HG03378 (cell line): ENCODE data around the gene ELL2.
A peak's percentile ranks its signal among the peaks of the same experiment; 100 is the strongest.

Source experiments
- ATAC-seq: cut with Tn5 transposase; IDR thresholded peaks from one replicate; pipeline ENCODE4 v1.9.1; 2021; ENCODE audit warnings: mild to moderate bottlenecking, moderate library complexity; ENCODE audit not compliant: unreplicated experiment

The ELL2 gene

DNA sequence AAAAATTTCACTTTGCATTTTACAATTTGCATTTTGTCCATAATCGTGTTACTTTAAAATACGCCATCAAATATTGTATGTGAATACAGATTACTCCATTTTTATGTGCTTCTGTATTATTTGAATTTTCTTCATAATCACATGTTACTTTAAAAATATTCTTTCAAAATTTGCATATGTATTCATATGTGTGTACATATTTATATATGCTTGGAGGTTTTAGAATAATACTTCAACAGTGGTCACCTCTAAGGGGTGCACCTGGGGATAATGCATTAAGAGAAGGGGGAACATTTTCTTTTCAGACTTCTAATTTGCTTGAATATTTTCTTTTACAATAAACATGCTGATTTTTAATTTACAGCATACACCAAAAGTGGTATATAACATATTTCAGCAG lies 21.9 kb upstream of the ELL2 start:
- no peak for ATAC-seq

DNA sequence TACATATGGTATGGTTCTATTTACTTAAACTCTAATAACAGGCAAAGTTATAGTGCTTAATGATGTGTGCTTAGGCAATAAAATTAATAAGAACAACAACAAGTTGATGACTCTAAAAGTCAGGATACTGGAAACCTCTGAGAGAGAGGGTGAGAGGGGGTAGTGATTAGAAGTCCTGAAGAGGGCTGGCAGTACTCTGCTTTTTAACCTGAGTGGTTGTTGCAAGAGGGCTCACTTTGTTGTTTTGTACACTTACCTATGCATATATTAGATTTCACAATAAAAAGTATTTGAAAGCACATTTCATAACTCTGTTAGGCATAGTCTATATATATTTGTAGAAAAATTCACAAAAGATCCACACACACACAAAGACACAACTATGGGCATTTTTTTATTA lies 21.4 kb upstream of the ELL2 start:
- no peak for ATAC-seq

DNA sequence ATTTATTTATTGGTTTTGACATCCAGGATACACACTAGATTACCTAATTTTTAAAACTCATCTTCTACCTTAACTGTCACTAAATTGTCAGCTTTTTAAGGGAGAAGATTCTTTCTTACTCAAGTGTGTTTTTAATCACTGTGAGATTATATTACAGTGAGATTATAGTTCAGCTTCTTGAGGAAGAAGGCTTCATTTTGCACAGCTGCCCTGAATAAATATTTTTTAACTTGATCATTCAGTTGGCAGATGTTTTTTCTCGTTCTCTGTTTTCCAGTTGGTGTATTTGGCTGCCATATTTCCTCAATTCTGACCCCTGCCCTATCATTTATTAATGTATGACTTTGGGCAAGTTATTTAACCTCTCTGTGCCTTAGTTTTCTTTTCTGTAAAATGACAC lies 15.0 kb upstream of the ELL2 start:
- no peak for ATAC-seq

- ATAC-seq: no peak
Observed at GRCh38 chr5:95975703-95976102, 14.1 kb upstream of the ELL2 start.

- peak; percentile 92 for ATAC-seq
Observed at GRCh38 chr5:95973793-95974325, 12.2 kb upstream of the ELL2 start.

DNA sequence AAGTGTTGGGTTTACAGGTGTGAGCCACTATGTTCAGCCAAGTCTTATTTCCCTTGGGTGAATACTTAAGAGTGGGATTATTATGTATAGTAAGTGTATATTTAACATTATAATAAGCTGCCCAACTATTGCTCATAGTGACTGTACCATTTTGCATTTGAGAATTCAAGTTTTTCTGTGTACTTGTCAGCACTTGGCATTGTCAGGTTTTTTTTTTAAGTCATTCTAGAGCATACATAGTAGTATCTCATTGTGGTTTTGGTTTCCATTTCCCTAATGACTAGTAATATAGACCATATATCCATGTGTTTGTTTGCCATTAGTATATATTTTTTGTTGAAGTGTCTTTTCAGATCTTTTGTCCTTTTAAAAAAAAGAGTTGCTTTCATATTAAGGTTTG lies 10.5 kb upstream of the ELL2 start:
- ATAC-seq: no peak

GRCh38 chr5:95970359-95970704 lies 8.7 kb upstream of the ELL2 start:
- ATAC-seq: no peak

DNA sequence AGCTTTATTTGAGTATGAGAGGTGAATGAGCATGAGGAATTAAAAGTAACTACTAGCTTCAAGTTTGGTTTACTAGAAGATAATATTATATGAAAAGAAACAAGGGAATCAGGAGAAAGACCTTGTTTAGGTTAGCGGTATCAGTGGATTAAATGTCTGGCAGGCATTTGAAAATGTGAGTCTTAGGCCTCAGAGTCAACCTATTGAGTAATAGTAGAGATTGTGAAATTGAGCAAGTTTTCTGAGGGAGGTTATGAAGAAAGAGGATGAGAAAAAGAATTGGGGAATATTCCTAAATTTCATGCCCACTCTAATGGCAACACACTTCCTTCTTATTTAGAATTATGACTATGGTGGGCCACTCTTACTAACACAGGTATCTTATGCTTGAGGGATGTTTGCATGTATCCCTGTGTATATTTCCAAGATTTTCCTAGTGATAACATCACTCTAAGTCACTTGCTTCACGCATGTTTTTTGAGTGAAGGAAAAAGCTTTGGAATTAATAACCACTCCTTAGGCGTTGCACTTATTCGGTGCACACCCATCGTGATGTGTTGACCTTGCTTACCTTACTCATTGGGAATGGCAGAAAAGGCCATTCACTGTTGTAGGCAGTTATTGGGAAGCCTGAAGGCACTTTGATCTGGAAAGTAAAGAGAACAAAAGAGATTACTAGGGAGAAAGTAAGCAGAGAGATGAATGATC lies 8.2 kb upstream of the ELL2 start:
- no peak for ATAC-seq

DNA sequence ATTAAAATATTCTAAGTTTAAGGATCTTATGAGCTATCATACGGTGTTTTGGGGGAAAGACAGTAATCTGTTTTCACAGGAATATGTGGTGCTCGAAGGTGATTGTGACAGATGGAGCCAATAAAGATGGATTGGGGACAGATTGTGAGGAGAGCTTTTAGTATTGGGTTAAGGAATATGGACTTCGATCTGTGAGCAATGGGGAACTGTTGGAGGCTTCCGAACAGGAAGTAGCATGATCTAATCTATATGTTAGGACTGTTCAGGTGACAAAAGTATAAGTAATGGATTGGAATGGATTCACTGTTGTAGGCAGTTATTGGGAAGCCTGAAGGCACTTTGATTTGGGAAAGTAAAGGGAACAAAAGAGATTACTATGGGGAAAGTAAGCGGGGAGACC lies 7.4 kb upstream of the ELL2 start:
- ATAC-seq: no peak

- no peak for ATAC-seq
Observed at GRCh38 chr5:95967236-95967635, 5.6 kb upstream of the ELL2 start.

GRCh38 chr5:95966005-95966404 lies 4.4 kb upstream of the ELL2 start:
- ATAC-seq: no peak

- no peak for ATAC-seq
Observed at GRCh38 chr5:95963650-95964410, 2.2 kb upstream of the ELL2 start.

DNA sequence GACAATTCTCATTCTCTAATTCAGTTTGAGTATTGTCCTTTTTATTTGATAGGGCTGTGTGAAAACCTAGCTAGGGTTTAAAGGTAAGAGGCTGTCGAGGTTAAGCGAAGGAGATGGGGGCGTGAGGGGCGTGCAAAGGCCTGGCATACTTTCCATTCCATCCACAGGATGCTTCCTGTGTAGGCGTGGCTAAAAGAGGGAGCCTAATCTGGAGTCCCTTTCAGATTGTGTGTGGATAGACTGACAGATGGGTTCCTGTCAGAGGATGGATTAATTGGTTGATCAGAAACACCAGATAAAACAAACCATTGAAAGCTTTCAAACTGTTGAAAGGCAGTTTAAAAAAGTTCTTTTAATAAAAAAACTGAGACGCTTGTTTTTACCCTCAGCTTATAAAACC lies 1.1 kb upstream of the ELL2 start:
- ATAC-seq: no peak

DNA sequence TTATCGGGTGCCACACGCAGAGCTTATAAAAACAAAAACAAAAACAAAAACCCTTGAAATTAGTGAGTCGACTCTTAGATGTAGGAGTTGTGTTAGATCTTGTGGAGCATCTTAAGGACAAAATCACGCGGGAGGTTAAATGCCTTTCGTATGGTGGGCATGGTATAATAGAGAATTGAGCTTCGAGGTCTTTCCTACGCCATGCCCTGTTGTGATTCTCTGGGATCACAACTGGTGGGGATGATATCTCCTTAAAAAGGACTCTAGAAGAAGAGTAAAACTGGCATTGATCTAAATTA lies 773 bp upstream of the ELL2 start:
- ATAC-seq: no peak

GRCh38 chr5:95960667-95961616 lies 709 bp downstream of the ELL2 start:
- peak; percentile 18 for ATAC-seq

- ATAC-seq: no peak
Observed at GRCh38 chr5:95959888-95960666, 1.6 kb downstream of the ELL2 start.

GRCh38 chr5:95959051-95959887 lies 2.4 kb downstream of the ELL2 start:
- no peak for ATAC-seq

GRCh38 chr5:95958310-95959014 lies 3.2 kb downstream of the ELL2 start:
- no peak for ATAC-seq

GRCh38 chr5:95957561-95958203 lies 4.0 kb downstream of the ELL2 start:
- ATAC-seq: no peak
